DMS 273 treated with DMSO at 0.1 percent for 48 hours (cell line): ENCODE measurements around the gene WNK2.

Experiments used
- DNase-seq: peaks from one replicate; lab custom pipeline; 2025; lab: John Stamatoyannopoulos, UW

Gene WNK2

GRCh38 chr9:93161786-93162562 is 22.0 kb upstream of the WNK2 start:
- DNase-seq, result no peak

- DNase-seq, result no peak
Observed at GRCh38 chr9:93164085-93164484, 19.9 kb upstream of the WNK2 start.

- no peak for DNase-seq
Observed at GRCh38 chr9:93166699-93167098, 17.2 kb upstream of the WNK2 start.

GRCh38 chr9:93167185-93167584 is 16.8 kb upstream of the WNK2 start:
- no peak for DNase-seq

GRCh38 chr9:93167838-93168237 is 16.1 kb upstream of the WNK2 start:
- DNase-seq, result no peak

- DNase-seq, result no peak
Observed at GRCh38 chr9:93168581-93168980, 15.4 kb upstream of the WNK2 start.

- no peak for DNase-seq
Observed at GRCh38 chr9:93169444-93169843, 14.5 kb upstream of the WNK2 start.

- no peak for DNase-seq
Observed at GRCh38 chr9:93170571-93170970, 13.4 kb upstream of the WNK2 start.

GRCh38 chr9:93171261-93171990 is 12.5 kb upstream of the WNK2 start:
- DNase-seq, result no peak

- no peak for DNase-seq
Observed at GRCh38 chr9:93172666-93173364, 11.1 kb upstream of the WNK2 start.

GRCh38 chr9:93173365-93174051 is 10.4 kb upstream of the WNK2 start:
- no peak for DNase-seq

GRCh38 chr9:93174976-93175375 is 9.0 kb upstream of the WNK2 start:
- no peak for DNase-seq

GRCh38 chr9:93177676-93178075 is 6.3 kb upstream of the WNK2 start:
- peak; percentile 21 for DNase-seq

- no peak for DNase-seq
Observed at GRCh38 chr9:93178851-93179786, 4.8 kb upstream of the WNK2 start.

GRCh38 chr9:93180938-93181337 is 3.0 kb upstream of the WNK2 start:
- no peak for DNase-seq

- no peak for DNase-seq
Observed at GRCh38 chr9:93181672-93182435, 2.1 kb upstream of the WNK2 start.

- no peak for DNase-seq
Observed at GRCh38 chr9:93182572-93182971, 1.4 kb upstream of the WNK2 start.

GRCh38 chr9:93183131-93183662 is 742 bp upstream of the WNK2 start:
- DNase-seq, result no peak

- DNase-seq, result no peak
Observed at GRCh38 chr9:93184432-93185265, 710 bp downstream of the WNK2 start.
